Stimulated activated CD4-positive, alpha-beta T cell treated with anti-CD3 and anti-CD28 coated beads, Interleukin-4, amount 100 ng/mL, for 24 hours (primary cell): ENCODE data around the gene ZNF672.
"Not testable (repeated sequence)": the region's sequence is repeated elsewhere in the genome, so short reads cannot be mapped to it uniquely, and the experiment has no call there.

Experiments
- DNase-seq: peaks from one replicate; pipeline ENCODE4 v3.0.0-alpha.2; 2020

Gene ZNF672

DNA sequence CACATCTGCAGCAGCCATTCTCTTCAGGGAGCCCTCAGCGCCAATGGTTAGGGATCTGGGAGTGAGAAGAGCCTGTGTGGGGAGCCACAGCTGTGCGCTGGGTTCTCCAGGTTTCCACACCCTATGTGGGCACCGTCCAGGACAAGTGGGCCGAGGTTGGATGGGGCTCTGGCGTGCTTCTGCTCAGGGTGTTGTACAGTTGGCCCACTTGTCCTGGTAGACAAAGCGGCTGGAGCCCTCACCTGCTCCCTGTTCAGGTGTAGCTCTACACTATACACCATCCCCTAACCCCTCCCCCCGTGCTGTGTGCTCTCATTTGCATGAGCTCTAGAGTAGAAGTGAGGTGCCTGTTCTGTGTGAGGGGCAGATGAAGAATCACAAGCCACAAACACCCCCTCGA is 24.5 kb upstream of the ZNF672 start:
- DNase-seq = no peak

DNA sequence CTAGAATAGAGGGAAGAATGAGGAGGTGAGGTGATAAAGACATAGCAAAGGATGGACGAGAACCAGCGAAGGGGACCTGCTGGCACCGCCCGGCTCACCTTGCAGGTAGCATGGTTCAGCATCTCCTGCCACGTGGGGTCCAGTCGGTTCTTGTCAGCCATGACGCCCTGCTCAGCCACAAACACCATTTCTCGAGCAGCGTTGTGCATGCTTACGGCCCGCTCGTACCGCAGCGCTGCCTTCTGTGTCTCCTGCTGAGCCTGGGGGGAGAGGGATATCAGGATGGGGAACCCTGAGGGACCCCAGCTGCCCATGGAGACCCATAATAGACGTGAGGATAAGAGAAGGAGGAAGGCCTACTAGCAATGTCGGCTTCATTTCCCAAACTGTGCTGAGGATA is 23.7 kb upstream of the ZNF672 start:
- no peak for DNase-seq

DNA sequence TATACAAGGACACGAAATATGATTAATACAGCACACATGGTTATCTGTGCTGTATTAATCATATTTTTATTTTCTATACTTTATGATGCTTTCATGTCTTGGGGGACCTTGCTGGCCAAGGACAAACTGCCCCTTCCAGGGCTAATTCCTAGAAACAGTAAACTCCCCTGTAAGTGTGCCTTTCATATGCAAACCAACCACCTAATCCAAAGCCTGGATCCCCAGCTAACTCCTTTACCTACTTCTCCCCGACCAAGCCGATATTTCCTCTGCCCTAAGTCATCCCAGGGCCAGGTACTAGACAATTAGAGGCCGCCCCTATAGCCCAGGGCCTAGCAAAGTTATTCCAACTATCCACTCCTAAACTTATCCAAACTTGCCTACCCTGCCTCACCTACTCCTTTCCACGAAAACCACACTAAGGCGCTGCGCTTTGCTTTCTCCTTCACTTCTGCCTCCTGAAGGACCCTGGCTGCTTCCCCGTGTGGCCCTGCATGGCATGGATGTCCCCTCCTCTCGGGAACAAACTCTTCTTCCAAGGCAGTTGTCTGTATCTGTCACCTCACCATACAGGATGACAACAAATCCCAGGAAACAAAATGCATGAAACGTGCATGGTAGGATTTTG is 22.5 kb upstream of the ZNF672 start:
- no peak for DNase-seq

DNA sequence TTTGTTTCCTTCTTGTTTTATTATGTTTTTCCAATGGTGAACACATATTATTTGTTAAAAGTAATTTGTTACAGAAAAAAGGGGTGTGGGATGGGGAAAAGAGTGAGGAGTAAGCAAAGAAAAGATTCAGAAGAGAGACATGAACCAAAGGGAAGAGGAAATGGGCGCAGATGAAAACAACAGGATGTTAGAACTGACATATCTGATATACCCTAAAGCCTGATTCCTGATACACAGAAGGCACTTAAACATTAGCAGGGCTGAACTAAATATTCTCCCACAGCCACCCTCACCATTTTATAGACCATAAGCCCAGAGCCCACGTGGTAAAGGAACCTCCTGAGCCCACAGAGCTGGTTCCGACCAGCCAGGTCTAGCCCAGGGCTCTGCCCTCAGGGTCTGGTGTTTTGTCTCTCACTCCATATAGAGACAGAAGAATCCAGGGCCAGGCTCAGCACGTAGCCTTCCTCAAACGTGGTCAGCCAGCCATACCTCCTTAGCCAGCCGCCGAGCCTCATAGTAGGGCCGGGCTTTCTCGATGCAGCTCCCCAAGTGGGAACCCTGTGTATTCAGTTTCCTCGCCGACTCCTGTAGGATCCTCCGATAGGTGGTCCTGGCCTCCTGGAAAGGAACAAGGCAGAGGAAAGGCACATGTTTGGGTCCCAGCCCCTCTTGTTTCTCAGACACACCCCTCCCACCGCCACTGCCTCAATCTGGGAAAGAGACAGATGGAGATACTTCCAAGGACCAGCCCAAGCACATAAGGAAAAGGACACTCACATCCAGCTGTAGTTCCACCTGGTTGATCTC is 21.8 kb upstream of the ZNF672 start:
- DNase-seq = no peak

DNA sequence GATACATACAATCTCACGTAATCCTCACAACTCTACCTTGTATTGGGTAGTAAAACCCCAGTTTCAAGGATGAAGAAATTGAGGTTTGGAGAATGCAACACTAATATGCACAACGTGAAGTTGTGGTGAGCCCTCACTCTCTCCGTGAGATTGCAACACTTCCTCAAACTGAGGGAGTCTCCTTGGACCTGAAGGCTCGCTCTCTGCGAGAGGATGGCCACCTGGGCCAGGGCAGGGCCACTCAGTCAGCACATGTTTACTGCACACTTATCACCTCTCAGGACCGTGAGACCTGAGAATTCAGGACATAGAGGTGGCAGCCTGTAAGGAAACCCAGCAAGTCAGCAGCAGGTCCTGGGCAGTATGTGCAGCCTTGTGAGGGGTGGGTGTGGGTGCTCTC is 21.0 kb upstream of the ZNF672 start:
- DNase-seq = no peak

DNA sequence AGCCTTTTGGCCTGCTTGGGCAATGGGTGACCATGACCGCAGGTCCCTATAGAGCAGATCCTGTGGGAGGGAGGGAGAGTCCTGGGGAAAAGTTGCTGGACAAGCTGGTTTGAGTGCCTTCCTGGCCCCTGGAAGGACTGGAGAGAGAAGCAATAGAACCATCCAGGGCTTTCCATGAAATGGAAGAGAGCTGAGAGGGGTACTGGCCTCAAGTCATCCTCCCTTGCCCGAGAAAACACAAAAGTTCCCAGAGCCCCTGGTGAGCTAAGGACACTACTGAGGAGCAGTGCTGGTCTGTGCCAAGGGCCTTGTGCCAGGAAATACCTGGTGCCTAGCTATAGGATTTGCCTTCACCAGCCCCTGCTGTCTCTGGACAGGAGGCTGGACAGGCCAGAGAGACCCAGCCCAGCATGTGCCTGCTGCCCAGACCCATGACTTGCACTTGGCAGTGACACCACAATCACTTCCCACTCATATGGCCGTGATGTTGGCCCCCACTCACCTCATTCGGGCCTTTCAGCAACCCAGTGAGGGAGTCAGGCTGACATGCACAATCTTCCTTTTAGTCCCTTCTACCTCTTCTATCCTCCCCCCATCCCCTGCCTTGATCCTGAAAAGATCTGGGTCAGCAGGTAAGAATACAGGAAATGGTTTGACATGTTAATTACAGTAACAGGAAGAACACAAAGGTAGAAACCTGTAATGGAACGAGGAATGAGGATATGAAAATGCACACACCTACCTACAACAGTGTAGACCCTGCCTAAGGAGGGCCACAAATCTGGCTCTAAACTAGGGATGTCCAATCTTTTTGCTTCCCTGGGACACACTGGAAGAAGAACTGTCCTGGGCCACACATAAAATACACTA is 19.3 kb upstream of the ZNF672 start:
- no peak for DNase-seq

DNA sequence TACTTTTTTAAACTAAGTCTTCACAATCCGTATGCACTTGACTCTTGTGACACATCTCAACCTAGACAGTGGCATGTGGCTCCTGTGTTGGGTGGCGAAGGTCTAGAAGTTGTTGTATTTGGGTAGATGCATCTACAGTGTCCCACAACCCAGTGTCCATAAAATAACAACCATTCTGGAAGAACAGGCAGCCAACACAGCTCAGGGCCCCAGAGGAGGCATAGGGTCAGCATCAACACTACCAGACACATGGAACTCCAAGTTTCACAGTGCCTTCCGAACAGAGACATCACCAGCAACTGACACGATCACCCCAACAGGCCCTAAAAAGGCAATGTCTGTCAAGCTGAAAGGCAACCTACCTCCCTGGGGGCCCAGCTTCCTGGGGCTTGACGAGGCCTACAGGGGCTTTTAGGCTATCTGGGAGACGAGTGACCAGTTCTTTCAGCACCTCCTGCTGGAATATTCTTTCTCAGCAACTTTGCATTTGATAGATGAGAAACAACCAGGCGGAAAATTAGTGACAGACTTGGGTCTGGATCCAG is 17.9 kb upstream of the ZNF672 start:
- DNase-seq = no peak

DNA sequence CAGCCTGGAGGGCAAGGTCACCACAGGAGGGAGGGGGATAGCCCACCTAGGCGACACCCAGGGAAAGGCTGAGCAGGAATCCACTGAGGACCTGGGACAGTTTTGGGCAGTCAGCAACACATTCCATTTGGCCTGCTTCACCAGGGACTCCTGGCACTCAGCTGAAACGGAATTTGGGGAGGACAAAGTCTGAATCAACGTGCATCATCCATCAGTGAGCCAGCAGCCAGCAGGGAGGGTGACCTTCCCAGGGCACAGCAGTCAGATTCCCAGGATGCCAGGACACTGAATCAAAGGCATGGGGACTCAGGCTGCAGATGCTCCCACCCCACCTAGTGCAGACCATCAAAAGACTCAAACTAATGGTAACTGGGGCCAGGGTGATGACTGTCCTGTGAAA is 16.9 kb upstream of the ZNF672 start:
- no peak for DNase-seq

DNA sequence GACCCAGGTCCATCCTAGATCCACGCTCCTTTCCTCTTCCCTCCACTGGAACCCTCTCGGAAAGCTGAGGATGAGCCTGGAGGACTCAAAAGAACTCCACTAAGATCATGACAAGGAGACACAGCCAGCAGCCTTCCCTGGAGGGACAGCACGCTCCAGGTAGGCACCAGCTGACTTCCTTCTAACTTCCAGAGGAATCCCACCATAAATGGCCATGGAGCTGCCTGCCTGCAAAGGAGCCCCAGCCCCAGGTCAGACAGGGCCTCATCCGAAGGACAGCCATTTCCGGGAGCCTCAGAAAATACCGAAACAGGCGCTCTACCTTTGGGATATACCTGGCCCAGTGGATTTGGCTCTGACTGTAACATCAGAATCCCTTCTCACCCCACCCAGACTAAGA is 16.4 kb upstream of the ZNF672 start:
- no peak for DNase-seq

DNA sequence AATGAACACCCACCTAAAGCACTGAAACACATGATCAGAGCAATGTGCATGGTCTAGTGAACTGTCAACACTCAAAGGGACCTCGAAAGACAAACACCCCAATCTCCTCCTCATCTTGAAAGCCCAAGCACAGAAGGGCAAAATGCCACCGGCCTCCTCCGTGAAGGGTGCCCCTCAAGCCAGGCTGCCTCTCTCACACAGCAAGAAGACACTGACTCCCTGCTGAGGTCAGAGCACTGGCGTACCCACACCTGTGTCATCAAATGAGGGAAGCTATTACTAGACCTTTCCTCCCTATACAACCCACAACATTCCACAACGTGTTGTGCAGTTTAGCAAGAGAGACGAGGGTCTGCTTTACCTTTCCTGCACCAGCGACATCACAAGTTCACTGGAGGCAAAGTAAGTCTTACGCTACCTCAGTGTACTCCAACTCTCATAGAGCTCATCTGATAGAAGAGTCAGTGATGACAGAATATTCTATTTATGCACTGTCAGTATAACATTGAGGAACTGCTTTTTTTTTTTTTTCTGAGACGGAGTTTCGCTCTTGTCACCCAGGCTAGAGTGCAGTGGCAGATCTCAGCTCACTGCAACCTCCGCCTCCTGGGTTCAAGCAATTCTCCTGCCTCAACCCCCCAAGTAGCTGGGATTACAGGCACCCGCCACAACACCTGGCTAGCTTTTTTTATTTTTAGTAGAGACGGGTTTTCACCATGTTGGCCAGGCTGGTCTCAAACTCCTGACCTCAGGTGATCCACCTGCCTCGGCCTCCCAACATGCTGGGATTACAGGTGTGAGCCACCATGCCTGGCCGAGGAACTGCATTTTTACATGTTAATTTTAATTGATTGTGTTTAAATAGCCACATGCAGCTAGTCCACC is 15.6 kb upstream of the ZNF672 start:
- DNase-seq = no peak

DNA sequence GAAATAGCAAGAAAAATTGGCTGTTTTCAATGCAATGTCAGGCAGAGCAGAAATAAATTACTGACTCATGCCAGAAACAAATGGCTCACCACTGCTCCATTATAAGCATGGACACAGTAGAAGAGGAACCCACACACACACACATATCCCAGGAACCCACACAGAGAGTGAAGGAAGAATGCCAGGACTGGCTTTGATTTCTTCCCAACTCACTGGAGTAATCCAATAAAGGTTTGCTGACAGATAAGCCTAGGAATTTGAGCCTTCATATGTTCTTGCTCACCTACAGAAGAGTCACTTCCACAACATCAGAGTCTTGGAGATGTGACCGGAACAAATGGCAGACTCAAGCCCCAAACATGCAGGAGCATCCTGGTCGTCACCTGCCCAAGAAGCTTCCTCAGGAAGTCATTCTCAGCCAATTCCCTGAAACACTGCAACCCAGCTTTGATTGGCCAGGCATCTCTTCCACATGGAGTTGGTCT is 14.5 kb upstream of the ZNF672 start:
- no peak for DNase-seq

DNA sequence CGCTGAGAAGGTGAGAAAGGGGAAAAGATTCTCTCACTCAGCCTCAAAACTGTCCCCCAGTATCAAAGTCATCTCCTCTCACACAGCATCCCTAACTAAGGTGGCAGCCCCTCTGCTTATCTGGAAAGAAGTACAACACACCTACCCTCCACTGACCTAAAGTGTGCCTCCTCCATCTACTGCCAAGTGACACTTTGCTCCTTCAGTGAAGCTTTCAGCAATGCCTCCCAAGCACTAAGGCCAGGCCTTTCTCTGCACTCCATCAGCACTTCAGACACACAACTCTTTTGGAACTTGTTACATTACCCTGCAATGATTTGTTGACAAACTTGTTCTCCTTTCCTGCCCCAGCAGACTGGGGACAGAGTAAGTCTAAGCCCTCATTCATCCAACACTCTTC is 13.7 kb upstream of the ZNF672 start:
- DNase-seq = no peak

DNA sequence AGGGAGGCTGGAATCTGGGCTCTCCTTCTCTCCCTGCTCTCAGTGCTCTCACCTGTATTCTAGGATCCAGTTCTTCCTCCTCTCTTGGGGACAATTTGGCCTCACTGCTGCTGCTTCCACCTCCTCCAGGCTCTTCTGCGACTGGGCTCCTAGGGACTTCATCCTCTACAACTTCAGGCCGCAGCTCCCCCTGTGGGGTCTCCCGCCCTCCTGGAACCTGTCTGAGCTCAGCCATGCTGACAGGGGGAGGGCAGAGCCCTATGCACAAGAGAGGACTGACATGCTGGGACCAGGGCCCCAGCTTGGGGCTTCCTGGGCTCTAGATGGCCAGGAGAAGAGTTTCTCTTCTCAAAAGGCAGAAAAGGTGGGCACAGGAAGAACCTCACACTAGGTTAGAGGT is 13.3 kb upstream of the ZNF672 start:
- no peak for DNase-seq

DNA sequence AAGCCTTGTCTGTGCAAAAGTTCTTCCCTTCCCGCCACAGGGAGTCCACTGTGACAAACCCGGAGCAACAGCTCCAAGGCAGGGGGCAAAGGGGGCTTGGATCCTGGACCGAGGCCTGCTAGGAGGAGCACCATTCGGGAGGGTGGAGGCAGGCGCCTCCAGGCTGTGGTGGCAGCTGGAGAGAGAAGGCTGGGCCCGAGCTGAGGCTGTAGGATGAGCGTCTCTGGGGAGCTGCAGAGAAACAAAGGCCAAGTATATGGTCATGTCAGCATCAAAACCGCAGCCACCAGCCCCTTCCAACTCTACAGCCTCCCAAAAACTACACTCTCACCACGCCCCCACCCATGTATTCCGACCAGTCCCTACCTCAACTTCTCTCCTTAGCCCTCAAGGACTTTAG is 12.9 kb upstream of the ZNF672 start:
- no peak for DNase-seq

DNA sequence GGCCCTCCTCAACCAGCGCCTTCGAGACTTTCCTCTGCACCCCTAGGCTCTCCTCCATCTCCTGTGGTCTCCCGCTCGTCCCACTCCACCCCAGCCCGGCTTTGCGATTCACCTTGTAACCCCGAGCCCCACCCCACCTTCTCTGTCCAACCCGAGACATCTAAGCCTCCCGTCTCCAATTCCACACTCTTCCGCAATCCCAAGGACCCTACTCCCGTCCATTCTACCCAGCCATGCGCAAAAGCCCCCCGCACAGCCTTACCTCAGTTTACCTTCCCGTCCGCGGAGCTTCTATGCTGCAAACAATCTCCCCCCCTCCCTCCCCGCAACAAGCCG is 12.5 kb upstream of the ZNF672 start:
- no peak for DNase-seq

DNA sequence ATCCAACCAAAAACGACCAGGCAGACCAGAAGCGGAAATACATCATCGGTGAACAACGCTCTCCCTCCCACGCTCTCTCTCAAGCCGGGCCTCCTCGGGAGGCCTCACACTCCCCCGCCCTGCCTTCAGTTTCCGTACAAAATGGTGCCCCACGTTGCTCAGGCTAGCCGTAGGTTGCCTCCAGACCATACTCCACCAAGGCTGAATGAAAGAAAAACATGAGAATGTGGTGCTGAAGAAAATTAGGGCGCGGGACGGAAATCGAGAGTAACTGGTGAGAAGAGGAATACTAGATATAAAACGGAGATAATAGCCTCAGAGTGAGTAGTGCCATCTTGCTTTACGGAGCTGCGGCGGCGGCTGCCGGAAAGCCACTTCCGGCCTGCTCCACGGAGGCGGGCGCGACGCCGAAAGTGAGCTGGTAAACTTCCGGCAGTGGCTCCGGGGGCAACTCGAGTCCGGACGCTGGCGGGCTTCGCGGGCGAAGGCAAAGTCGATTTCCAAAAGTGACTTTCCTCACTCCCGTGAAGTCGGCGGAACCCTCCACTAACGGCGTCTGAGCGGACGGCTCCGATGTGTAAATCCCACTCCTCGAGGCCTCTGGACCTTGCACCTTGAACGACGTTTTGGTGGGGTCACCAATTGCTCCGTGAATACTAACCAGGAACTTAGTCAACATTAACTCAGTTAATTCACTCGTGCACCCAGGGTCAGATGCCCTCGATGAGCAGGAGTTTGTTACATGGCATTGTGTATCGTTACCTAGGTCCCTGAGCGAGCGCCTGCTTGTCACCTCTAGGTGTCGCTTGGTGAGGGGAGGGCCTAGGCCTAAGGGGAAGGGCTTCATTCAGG is 11.9 kb upstream of the ZNF672 start, which contains the start of gene SH3BP5L:
Gene SH3BP5L (minus strand): TSS at position 7 of the 852 bp plus-strand sequence. CDS start 980 bp downstream, outside the sequence.
- DNase-seq = peak; percentile 93

DNA sequence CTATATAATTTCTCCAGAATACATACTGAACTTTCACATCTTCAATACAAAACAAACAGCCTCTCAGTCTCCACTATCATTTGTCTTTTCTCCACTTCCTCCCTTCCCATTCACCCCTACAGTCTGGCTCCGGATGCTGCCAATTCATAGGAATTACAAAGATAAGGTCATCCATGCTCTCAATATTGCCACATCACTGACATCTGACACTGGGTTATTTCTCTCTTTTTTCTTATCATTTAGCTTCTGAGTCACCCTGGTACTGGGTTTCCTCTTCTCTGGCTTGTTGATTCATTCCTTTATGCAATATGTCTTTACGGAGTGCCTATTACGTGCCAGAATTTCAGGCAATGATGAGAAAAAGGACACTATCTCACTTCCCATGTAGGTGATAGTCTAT is 9.2 kb upstream of the ZNF672 start:
- no peak for DNase-seq

DNA sequence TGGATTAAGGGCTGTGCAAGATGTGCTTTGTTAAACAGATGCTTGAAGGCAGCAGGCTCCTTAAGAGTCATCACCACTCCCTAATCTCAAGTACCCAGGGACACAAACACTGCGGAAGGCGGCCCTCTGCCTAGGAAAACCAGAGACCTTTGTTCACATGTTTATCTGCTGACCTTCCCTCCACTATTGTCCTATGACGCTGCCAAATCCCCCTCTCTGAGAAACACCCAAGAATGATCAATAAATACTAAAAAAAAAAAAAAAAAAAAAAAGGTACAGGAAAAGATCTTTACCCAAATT is 7.4 kb upstream of the ZNF672 start:
- DNase-seq = not testable (repeated sequence)

DNA sequence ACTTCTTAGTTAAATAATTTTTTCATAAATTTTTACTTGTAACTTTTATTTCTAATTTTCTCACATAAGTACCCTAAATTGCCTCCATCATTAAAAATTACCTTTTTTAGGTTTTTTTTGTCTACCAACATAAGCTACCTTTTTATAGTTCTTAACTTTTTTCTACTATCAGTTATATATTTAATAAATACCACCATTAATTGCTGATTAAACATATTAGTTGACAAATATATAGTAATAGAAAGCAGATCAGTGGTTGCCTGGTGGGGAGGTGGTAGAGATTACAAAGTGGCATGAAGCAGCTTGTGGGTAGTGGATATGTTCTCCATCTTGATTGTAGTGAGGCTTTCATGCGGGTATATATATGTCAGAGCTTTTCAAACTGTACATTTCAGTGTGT is 6.2 kb upstream of the ZNF672 start:
- no peak for DNase-seq

DNA sequence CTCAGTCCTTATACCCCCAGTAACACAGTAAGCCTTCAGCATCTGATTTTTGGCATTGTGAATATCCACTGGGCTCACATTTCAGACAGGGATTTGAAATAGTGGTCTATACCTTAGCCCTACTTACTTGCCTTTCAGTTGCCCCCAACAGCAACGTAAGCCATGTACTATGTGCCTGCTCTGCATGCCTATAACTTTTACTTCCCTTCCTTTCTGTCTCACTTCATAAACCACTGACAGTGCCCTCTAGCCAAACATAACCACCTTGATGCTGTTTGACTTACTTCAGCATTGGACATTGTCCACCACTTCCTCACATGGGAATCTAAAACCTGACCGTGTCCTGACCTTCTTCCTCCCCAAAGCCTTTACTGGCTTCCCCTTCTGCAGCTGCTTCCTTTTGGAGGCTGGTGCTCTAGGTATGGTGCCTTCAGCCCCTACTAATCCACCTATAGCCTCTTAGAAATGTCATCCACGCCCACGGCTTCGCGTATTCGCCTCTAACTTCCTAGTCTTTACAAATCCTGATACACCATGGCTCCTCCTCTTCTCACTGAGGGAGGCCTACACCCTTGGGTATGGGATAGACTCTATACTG is 3.6 kb upstream of the ZNF672 start:
- DNase-seq = no peak
